GM21737 (cell line): ENCODE measurements around the gene COPS7B.

Experiments
- ATAC-seq: cut with Tn5 transposase; IDR thresholded peaks from one replicate; pipeline ENCODE4 v1.9.1; 2021; ENCODE audit warnings: mild to moderate bottlenecking, moderate library complexity; ENCODE audit not compliant: unreplicated experiment

COPS7B gene

GRCh38 chr2:231785413-231785812, 832 bp upstream of the COPS7B start:
- ATAC-seq: no peak

GRCh38 chr2:231785822-231786176, 446 bp upstream of the COPS7B start:
- no peak for ATAC-seq

- no peak for ATAC-seq
Observed at GRCh38 chr2:231786917-231787292, 660 bp downstream of the COPS7B start.

- no peak for ATAC-seq
Observed at GRCh38 chr2:231791107-231791506, 4.9 kb downstream of the COPS7B start.

GRCh38 chr2:231794383-231794782, 8.1 kb downstream of the COPS7B start:
- no peak for ATAC-seq

- ATAC-seq: no peak
Observed at GRCh38 chr2:231795525-231796327, 9.5 kb downstream of the COPS7B start.

GRCh38 chr2:231800493-231801091, 14.3 kb downstream of the COPS7B start:
- no peak for ATAC-seq

GRCh38 chr2:231803501-231804138, 17.4 kb downstream of the COPS7B start:
- no peak for ATAC-seq

GRCh38 chr2:231807020-231807419, 20.8 kb downstream of the COPS7B start:
- ATAC-seq: no peak

- ATAC-seq: no peak
Observed at GRCh38 chr2:231810905-231811304, 24.7 kb downstream of the COPS7B start.

- ATAC-seq: no peak
Observed at GRCh38 chr2:231816327-231817026, 30.2 kb downstream of the COPS7B start.

- ATAC-seq: no peak
Observed at GRCh38 chr2:231819447-231820042, 33.3 kb downstream of the COPS7B start.

- no peak for ATAC-seq
Observed at GRCh38 chr2:231820786-231821303, 34.6 kb downstream of the COPS7B start.

- no peak for ATAC-seq
Observed at GRCh38 chr2:231821908-231822307, 35.7 kb downstream of the COPS7B start.

GRCh38 chr2:231853105-231853504, 66.9 kb downstream of the COPS7B start:
- no peak for ATAC-seq

- no peak for ATAC-seq
Observed at GRCh38 chr2:231854616-231855125, 68.4 kb downstream of the COPS7B start.

- ATAC-seq: no peak
Observed at GRCh38 chr2:231856959-231857358, 70.7 kb downstream of the COPS7B start.
